ENCODE measurements around the gene ATG13. TPM values are rescaled to one million over a fixed set of nuclear protein-coding genes. Genes with fewer than 3 reads are reported as not detected.
"Not testable (repeated sequence)": the region's sequence is repeated elsewhere in the genome, so short reads cannot be mapped to it uniquely, and the experiment has no call there.

Gene ATG13
- 126 TPM for polyA plus RNA-seq (2013, experiment 1 of 2)
- polyA plus RNA-seq (2013, experiment 2 of 2): 84.9 TPM

- Histone ChIP-seq H3K9me3 (ENCODE audit: control insufficient read depth, low read length) (no peaks in the 10 kb centered on the region), H3K27ac (ENCODE audit: low read depth, low read length, severe bottlenecking) (peak within 1 kb of the TSS; percentile 98), H3K4me1 (ENCODE audit: control insufficient read depth, insufficient read depth, low read length, poor library complexity, severe bottlenecking) (peaks cover 15% of the 10 kb centered on the region), H3K36me3 (ENCODE audit: control insufficient read depth, insufficient read depth, low read length) (peaks cover 24% of the 10 kb centered on the region), H3K4me3 (ENCODE audit: extremely low read depth, insufficient read depth, low read length, poor library complexity, severe bottlenecking) (peak within 1 kb of the TSS; percentile 91)
- 0% methylated on average over 44 to 47 of the region's 72 CpGs for WGBS, 2 experiments (ENCODE audit: insufficient coverage in 2 of 2)
Observed at GRCh38 chr11:46617134-46617971, at the start of gene ATG13, which contains the start of gene HARBI1. Gene ATG13 (plus strand): TSS chr11:46617553. CDS start chr11:46644292, 26,739 bp downstream. Gene HARBI1 (minus strand): TSS chr11:46617227. CDS start chr11:46616237, 990 bp downstream.

- no peaks in the 10 kb centered on the region for H3K4me1 ChIP-seq (ENCODE audit: control insufficient read depth, insufficient read depth, low read length, poor library complexity, severe bottlenecking)
- no peaks in the 10 kb centered on the region for H3K9me3 ChIP-seq (ENCODE audit: control insufficient read depth, low read length)
- peaks cover 8% of the 10 kb centered on the region for H3K36me3 ChIP-seq (ENCODE audit: control insufficient read depth, insufficient read depth, low read length)
- no peak overlapping the region for H3K4me3 ChIP-seq (ENCODE audit: extremely low read depth, insufficient read depth, low read length, poor library complexity, severe bottlenecking)
- H3K27ac ChIP-seq (ENCODE audit: low read depth, low read length, severe bottlenecking): no peak overlapping the region
- WGBS, 2 experiments (ENCODE audit: insufficient coverage in 2 of 2): 89% methylated on average over 1 of the region's 2 CpGs; no CpG with 5 or more reads in 1 of the 2 experiments
Observed at GRCh38 chr11:46570790-46571398, 46.5 kb upstream of the ATG13 start.

- Histone ChIP-seq H3K9me3 (ENCODE audit: control insufficient read depth, low read length) (no peaks in the 10 kb centered on the region), H3K36me3 (ENCODE audit: control insufficient read depth, insufficient read depth, low read length) (peaks cover 16% of the 10 kb centered on the region), H3K4me1 (ENCODE audit: control insufficient read depth, insufficient read depth, low read length, poor library complexity, severe bottlenecking) (no peaks in the 10 kb centered on the region), H3K27ac (ENCODE audit: low read depth, low read length, severe bottlenecking) (no peak overlapping the region), H3K4me3 (ENCODE audit: extremely low read depth, insufficient read depth, low read length, poor library complexity, severe bottlenecking) (no peak overlapping the region)
- WGBS, 2 experiments (ENCODE audit: insufficient coverage in 2 of 2): no CpG with 5 or more reads among the region's 1 CpG
Observed at GRCh38 chr11:46574656-46575055, 42.7 kb upstream of the ATG13 start.

- no peaks in the 10 kb centered on the region for H3K4me1 ChIP-seq (ENCODE audit: control insufficient read depth, insufficient read depth, low read length, poor library complexity, severe bottlenecking)
- no CpG with 5 or more reads among the region's 1 CpG for WGBS, 2 experiments (ENCODE audit: insufficient coverage in 2 of 2)
- H3K36me3 ChIP-seq (ENCODE audit: control insufficient read depth, insufficient read depth, low read length): peaks cover 16% of the 10 kb centered on the region
- no peak overlapping the region for H3K27ac ChIP-seq (ENCODE audit: low read depth, low read length, severe bottlenecking)
- no peak overlapping the region for H3K4me3 ChIP-seq (ENCODE audit: extremely low read depth, insufficient read depth, low read length, poor library complexity, severe bottlenecking)
- no peaks in the 10 kb centered on the region for H3K9me3 ChIP-seq (ENCODE audit: control insufficient read depth, low read length)
Observed at GRCh38 chr11:46577058-46577457, 40.3 kb upstream of the ATG13 start.

- 100% methylated on average over 1 to 2 of the region's 5 CpGs for whole genome bisulfite sequencing, 2 experiments (ENCODE audit: insufficient coverage in 2 of 2)
- no peak overlapping the region for H3K27ac ChIP-seq (ENCODE audit: low read depth, low read length, severe bottlenecking)
- no peaks in the 10 kb centered on the region for H3K9me3 ChIP-seq (ENCODE audit: control insufficient read depth, low read length)
- peaks cover 15% of the 10 kb centered on the region for H3K36me3 ChIP-seq (ENCODE audit: control insufficient read depth, insufficient read depth, low read length)
- H3K4me3 ChIP-seq (ENCODE audit: extremely low read depth, insufficient read depth, low read length, poor library complexity, severe bottlenecking): no peak overlapping the region
- H3K4me1 ChIP-seq (ENCODE audit: control insufficient read depth, insufficient read depth, low read length, poor library complexity, severe bottlenecking): no peaks in the 10 kb centered on the region
Observed at GRCh38 chr11:46582588-46582987, 34.8 kb upstream of the ATG13 start.

- WGBS, 2 experiments (ENCODE audit: insufficient coverage in 2 of 2): no CpG with 5 or more reads among the region's 1 CpG
- not testable (repeated sequence) for H3K9me3 ChIP-seq (ENCODE audit: control insufficient read depth, low read length); H3K27ac ChIP-seq (ENCODE audit: low read depth, low read length, severe bottlenecking); H3K4me3 ChIP-seq (ENCODE audit: extremely low read depth, insufficient read depth, low read length, poor library complexity, severe bottlenecking); H3K4me1 ChIP-seq (ENCODE audit: control insufficient read depth, insufficient read depth, low read length, poor library complexity, severe bottlenecking); H3K36me3 ChIP-seq (ENCODE audit: control insufficient read depth, insufficient read depth, low read length)
Observed at GRCh38 chr11:46583513-46583912, 33.8 kb upstream of the ATG13 start.

GRCh38 chr11:46588131-46588530 is 29.2 kb upstream of the ATG13 start:
- H3K9me3 ChIP-seq (ENCODE audit: control insufficient read depth, low read length): no peaks in the 10 kb centered on the region
- H3K4me3 ChIP-seq (ENCODE audit: extremely low read depth, insufficient read depth, low read length, poor library complexity, severe bottlenecking): no peak overlapping the region
- peaks cover 13% of the 10 kb centered on the region for H3K4me1 ChIP-seq (ENCODE audit: control insufficient read depth, insufficient read depth, low read length, poor library complexity, severe bottlenecking)
- H3K27ac ChIP-seq (ENCODE audit: low read depth, low read length, severe bottlenecking): no peak overlapping the region
- H3K36me3 ChIP-seq (ENCODE audit: control insufficient read depth, insufficient read depth, low read length): peaks cover 12% of the 10 kb centered on the region
- 93 to 95% methylated on average over 3 to 4 of the region's 5 CpGs for WGBS, 2 experiments (ENCODE audit: insufficient coverage in 2 of 2)

- peaks cover 13% of the 10 kb centered on the region for H3K4me1 ChIP-seq (ENCODE audit: control insufficient read depth, insufficient read depth, low read length, poor library complexity, severe bottlenecking)
- H3K4me3 ChIP-seq (ENCODE audit: extremely low read depth, insufficient read depth, low read length, poor library complexity, severe bottlenecking): no peak overlapping the region
- no peaks in the 10 kb centered on the region for H3K9me3 ChIP-seq (ENCODE audit: control insufficient read depth, low read length)
- peaks cover 12% of the 10 kb centered on the region for H3K36me3 ChIP-seq (ENCODE audit: control insufficient read depth, insufficient read depth, low read length)
- H3K27ac ChIP-seq (ENCODE audit: low read depth, low read length, severe bottlenecking): no peak overlapping the region
Observed at GRCh38 chr11:46588915-46589314, 28.4 kb upstream of the ATG13 start.

GRCh38 chr11:46590740-46591605 is 26.4 kb upstream of the ATG13 start:
- peaks cover 13% of the 10 kb centered on the region for H3K4me1 ChIP-seq (ENCODE audit: control insufficient read depth, insufficient read depth, low read length, poor library complexity, severe bottlenecking)
- H3K36me3 ChIP-seq (ENCODE audit: control insufficient read depth, insufficient read depth, low read length): peaks cover 8% of the 10 kb centered on the region
- H3K27ac ChIP-seq (ENCODE audit: low read depth, low read length, severe bottlenecking): peak overlapping the region; percentile 5
- WGBS, 2 experiments (ENCODE audit: insufficient coverage in 2 of 2): 88 to 100% methylated on average over 4 to 7 of the region's 11 CpGs
- H3K9me3 ChIP-seq (ENCODE audit: control insufficient read depth, low read length): no peaks in the 10 kb centered on the region
- no peak overlapping the region for H3K4me3 ChIP-seq (ENCODE audit: extremely low read depth, insufficient read depth, low read length, poor library complexity, severe bottlenecking)

GRCh38 chr11:46593550-46594373 is 23.6 kb upstream of the ATG13 start, which contains the start of gene AMBRA1:
Gene AMBRA1 (minus strand): TSS chr11:46594023. CDS start chr11:46548380, 45,643 bp downstream.
- Histone ChIP-seq H3K36me3 (ENCODE audit: control insufficient read depth, insufficient read depth, low read length) (peaks cover 8% of the 10 kb centered on the region), H3K4me3 (ENCODE audit: extremely low read depth, insufficient read depth, low read length, poor library complexity, severe bottlenecking) (peak within 1 kb of the TSS; percentile 85), H3K9me3 (ENCODE audit: control insufficient read depth, low read length) (no peaks in the 10 kb centered on the region), H3K27ac (ENCODE audit: low read depth, low read length, severe bottlenecking) (peak within 1 kb of the TSS; percentile 76), H3K4me1 (ENCODE audit: control insufficient read depth, insufficient read depth, low read length, poor library complexity, severe bottlenecking) (peaks cover 13% of the 10 kb centered on the region)
- WGBS, 2 experiments (ENCODE audit: insufficient coverage in 2 of 2): 0 to 1% methylated on average over 34 to 44 of the region's 54 CpGs

All from mesodermal cell (in vitro differentiated cells).